ENCODE data around the gene TSC22D4.

- TF ChIP-seq TCF12 (IDR thresholded peaks at IDR 0.05) (no peak), CTCF (IDR thresholded peaks at IDR 0.05) (no peak), CHD2 (IDR thresholded peaks at IDR 0.05; ENCODE audit: low read length, partially characterized antibody) (no peak), TAF1 (IDR thresholded peaks at IDR 0.05; ENCODE audit: borderline replicate concordance, low read depth, low read length) (no peak), REST (IDR thresholded peaks at IDR 0.05; ENCODE audit: low read depth, low read length) (no peak), JUND (IDR thresholded peaks at IDR 0.05) (no peak), RCOR1 (IDR thresholded peaks at IDR 0.05; ENCODE audit: low read length) (no peak), POLR2AphosphoS5 (IDR thresholded peaks at IDR 0.05; ENCODE audit: low read depth, low read length) (no peak), ZBTB33 (IDR thresholded peaks at IDR 0.05; ENCODE audit: borderline replicate concordance, low read depth) (no peak), EZH2phosphoT487 (IDR thresholded peaks at IDR 0.05; ENCODE audit: borderline replicate concordance, low read depth) (no peak), SIN3A (IDR thresholded peaks at IDR 0.05; ENCODE audit: borderline replicate concordance, low read depth, low read length) (no peak), GABPA (IDR thresholded peaks at IDR 0.05; ENCODE audit: low read depth) (no peak)
These were observed 1.1 kb downstream of the TSC22D4 start for GRCh38 chr7:100477871-100478267.
